Esophagus muscularis mucosa (tissue), 3 donors: ENCODE data around the gene LCN6.

ENCODE experiments used
- CTCF ChIP-seq, 3 experiments: fragments of 200-600 bp in 2 of 3; fragments of 450-650 bp in 1 of 3; sonication (generic) in 2 of 3; IDR thresholded peaks; one replicate each; pipeline ENCODE4 v1.5.1; 2017 to 2019; ENCODE audit warnings: antibody characterized with exemption in 3 of 3, mild to moderate bottlenecking in 2 of 3, moderate library complexity in 1 of 3
- POLR2A ChIP-seq: fragments of 450-650 bp; IDR thresholded peaks from one replicate; pipeline ENCODE4 v1.6.1; 2017; ENCODE audit warnings: antibody characterized with exemption, moderate library complexity, mild to moderate bottlenecking, low read depth
- POLR2AphosphoS5 ChIP-seq, 2 donors: sonication (generic); formaldehyde crosslinking; IDR thresholded peaks; one replicate each; pipeline ENCODE4 v1.6.1; 2017; ENCODE audit warnings: antibody characterized with exemption in 2 of 2

- TF ChIP-seq CTCF (IDR thresholded peaks at IDR 0.05) (no peak), POLR2A (no peak), POLR2AphosphoS5 (IDR thresholded peaks at IDR 0.05) (no peak)
Measured at GRCh38 chr9:136700959-136701667, 47.2 kb downstream of the LCN6 start.
